ENCODE data around the gene FBXO22.
"Not testable (repeated sequence)": the region's sequence is repeated elsewhere in the genome, so short reads cannot be mapped to it uniquely, and the experiment has no call there.

Gene FBXO22

GRCh38 chr15:75981149-75981815 lies 77.6 kb downstream of the FBXO22 start:
- DNase-seq (no peak), ATAC-seq (no peak)
- Mint-ChIP-seq H3K4me1 (no peaks in the 10 kb centered on the region), H3K9me3 (no peaks in the 10 kb centered on the region), H3K4me3 (no peak overlapping the region), H3K27me3 (peaks cover 12% of the 10 kb centered on the region), H3K36me3 (ENCODE audit: low read depth) (no peaks in the 10 kb centered on the region), H3K27ac (no peak overlapping the region)

- Mint-ChIP-seq H3K27ac (no peak overlapping the region), H3K36me3 (ENCODE audit: low read depth) (no peaks in the 10 kb centered on the region), H3K9me3 (no peaks in the 10 kb centered on the region), H3K27me3 (peaks cover 12% of the 10 kb centered on the region), H3K4me1 (no peaks in the 10 kb centered on the region), H3K4me3 (no peak overlapping the region)
- DNase-seq (no peak), ATAC-seq (no peak)
These were observed 78.8 kb downstream of the FBXO22 start for GRCh38 chr15:75982468-75982867.

- not testable (repeated sequence) for H3K4me3 Mint-ChIP-seq; ATAC-seq; H3K27ac Mint-ChIP-seq; H3K27me3 Mint-ChIP-seq; DNase-seq; H3K36me3 Mint-ChIP-seq (ENCODE audit: low read depth); H3K9me3 Mint-ChIP-seq; H3K4me1 Mint-ChIP-seq
These were observed 81.0 kb downstream of the FBXO22 start for GRCh38 chr15:75984706-75985105.

- H3K36me3 Mint-ChIP-seq (ENCODE audit: low read depth) = no peaks in the 10 kb centered on the region
- H3K27me3 Mint-ChIP-seq = no peaks in the 10 kb centered on the region
- H3K4me1 Mint-ChIP-seq = no peaks in the 10 kb centered on the region
- no peak overlapping the region for H3K4me3 Mint-ChIP-seq
- ATAC-seq (no peak), DNase-seq (no peak)
- no peak overlapping the region for H3K27ac Mint-ChIP-seq
- no peaks in the 10 kb centered on the region for H3K9me3 Mint-ChIP-seq
These were observed 82.3 kb downstream of the FBXO22 start for GRCh38 chr15:75985971-75986370.

- no peak for DNase-seq
- H3K36me3 Mint-ChIP-seq (ENCODE audit: low read depth) = peaks cover 2% of the 10 kb centered on the region
- peaks cover 2% of the 10 kb centered on the region for H3K27me3 Mint-ChIP-seq
- H3K9me3 Mint-ChIP-seq = no peaks in the 10 kb centered on the region
- H3K4me1 Mint-ChIP-seq = no peaks in the 10 kb centered on the region
- no peak overlapping the region for H3K4me3 Mint-ChIP-seq
- no peak overlapping the region for H3K27ac Mint-ChIP-seq
- ATAC-seq = no peak
These were observed 85.4 kb downstream of the FBXO22 start for GRCh38 chr15:75989045-75989444.

- H3K9me3 Mint-ChIP-seq = no peaks in the 10 kb centered on the region
- DNase-seq = no peak
- ATAC-seq = no peak
- H3K27ac Mint-ChIP-seq = no peak overlapping the region
- H3K4me3 Mint-ChIP-seq = no peak overlapping the region
- no peaks in the 10 kb centered on the region for H3K4me1 Mint-ChIP-seq
- H3K27me3 Mint-ChIP-seq = peaks cover 2% of the 10 kb centered on the region
- peaks cover 2% of the 10 kb centered on the region for H3K36me3 Mint-ChIP-seq (ENCODE audit: low read depth)
These were observed 86.2 kb downstream of the FBXO22 start for GRCh38 chr15:75989875-75990274.

Data from activated naive CD8-positive, alpha-beta T cell treated with anti-CD3 and anti-CD28 coated beads, Interleukin-2, amount 50 U/mL, for 24 hours (primary cell).